ENCODE measurements around the gene CNOT11. TPM values are rescaled to one million over a fixed set of nuclear protein-coding genes. Genes with fewer than 3 reads are reported as not detected.

Gene CNOT11
- total RNA-seq, 1 donor from 2014 or later, result 33.8 TPM

DNA sequence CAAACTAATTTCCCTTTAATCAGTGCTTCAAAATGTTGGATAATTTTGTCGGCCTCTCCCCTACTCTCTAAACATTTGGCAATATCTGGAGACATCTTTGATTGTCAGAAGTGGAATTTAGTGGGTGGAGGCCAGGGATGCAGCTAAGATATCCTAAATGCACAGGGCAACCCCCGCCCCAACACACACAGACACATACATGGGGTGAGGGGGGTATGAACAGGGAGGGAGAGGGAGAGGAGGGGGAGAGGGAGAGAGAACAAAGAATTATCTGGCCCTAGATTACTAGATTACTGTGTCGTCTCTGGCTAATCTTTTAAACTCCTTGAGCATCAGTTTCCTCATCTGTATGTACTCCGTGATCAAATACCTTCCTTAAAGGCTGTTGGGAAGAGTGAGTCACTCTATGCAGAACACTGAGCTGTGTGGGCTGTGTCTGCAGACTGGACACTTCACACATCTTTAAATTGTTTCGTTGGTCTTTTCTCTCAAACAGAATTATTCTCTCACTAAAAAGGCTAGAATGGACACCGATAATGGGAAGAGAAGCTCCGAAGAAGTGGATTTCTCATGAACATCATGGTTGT is 52.9 kb downstream of the CNOT11 start:
- H3K36me3 ChIP-seq, result no peaks in the 10 kb centered on the region
- TF ChIP-seq, protein P1, sequence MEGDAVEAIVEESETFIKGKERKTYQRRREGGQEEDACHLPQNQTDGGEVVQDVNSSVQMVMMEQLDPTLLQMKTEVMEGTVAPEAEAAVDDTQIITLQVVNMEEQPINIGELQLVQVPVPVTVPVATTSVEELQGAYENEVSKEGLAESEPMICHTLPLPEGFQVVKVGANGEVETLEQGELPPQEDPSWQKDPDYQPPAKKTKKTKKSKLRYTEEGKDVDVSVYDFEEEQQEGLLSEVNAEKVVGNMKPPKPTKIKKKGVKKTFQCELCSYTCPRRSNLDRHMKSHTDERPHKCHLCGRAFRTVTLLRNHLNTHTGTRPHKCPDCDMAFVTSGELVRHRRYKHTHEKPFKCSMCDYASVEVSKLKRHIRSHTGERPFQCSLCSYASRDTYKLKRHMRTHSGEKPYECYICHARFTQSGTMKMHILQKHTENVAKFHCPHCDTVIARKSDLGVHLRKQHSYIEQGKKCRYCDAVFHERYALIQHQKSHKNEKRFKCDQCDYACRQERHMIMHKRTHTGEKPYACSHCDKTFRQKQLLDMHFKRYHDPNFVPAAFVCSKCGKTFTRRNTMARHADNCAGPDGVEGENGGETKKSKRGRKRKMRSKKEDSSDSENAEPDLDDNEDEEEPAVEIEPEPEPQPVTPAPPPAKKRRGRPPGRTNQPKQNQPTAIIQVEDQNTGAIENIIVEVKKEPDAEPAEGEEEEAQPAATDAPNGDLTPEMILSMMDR (IDR thresholded peaks at IDR 0.05; ENCODE audit: borderline replicate concordance), result no peak
- H3K4me1 ChIP-seq, result peaks cover 84% of the 10 kb centered on the region
- no peak overlapping the region for H3K27ac ChIP-seq (replicated peaks)
- no peaks in the 10 kb centered on the region for H3K9me3 ChIP-seq (replicated peaks)
- H3K27me3 ChIP-seq (ENCODE audit: low read depth), result no peaks in the 10 kb centered on the region
- H3K4me3 ChIP-seq, result peak overlapping the region; percentile 96
- no peak for DNase-seq
- intact Hi-C loops (cut with micrococcal nuclease), result no loop called here

DNA sequence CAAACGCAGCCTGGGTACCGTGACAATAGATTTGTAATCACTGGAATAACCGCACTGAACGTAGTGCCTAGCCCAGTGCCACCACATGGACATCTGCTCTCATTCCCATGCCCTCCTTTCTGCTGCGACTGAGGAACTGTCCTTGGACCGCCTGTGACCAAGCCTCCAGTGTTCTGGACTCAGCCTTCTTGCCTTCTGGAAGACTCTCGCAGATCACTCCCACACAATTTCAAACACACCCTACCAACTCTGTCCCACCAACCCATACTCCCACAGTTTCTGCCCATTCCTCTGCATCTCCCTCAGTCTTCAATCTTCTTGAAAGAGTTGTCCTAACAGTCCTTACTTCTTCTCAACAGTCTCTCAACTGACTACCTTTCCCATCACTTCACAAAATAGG is 53.7 kb downstream of the CNOT11 start:
- H3K4me1 ChIP-seq, result peaks cover 76% of the 10 kb centered on the region
- TF ChIP-seq, protein P1 (IDR thresholded peaks at IDR 0.05; ENCODE audit: borderline replicate concordance), result no peak
- no peaks in the 10 kb centered on the region for H3K36me3 ChIP-seq
- no peaks in the 10 kb centered on the region for H3K27me3 ChIP-seq (ENCODE audit: low read depth)
- H3K9me3 ChIP-seq (replicated peaks), result no peaks in the 10 kb centered on the region
- H3K27ac ChIP-seq (replicated peaks), result peak overlapping the region; percentile 92
- H3K4me3 ChIP-seq, result peak overlapping the region; percentile 96
- intact Hi-C loops (cut with micrococcal nuclease), result no loop called here
- DNase-seq, result no peak

DNA sequence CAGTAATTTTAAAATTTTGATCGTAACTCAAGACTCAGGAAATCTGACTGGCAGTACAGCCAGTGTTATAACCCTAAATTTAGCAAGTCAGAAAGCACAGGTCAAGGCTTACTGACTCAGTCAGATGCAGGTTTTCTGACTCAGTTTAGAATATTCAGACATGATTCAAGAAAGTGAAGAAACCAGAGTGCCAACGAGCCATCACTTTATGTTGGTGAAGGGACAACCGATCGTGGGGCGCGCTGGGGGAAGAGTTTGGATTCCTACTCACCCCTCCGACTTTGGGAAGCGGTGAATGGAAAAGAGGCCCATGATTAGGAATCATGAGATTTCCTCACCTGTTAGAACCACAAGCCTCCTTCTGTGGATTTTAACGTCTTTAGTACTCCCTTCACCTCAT is 54.8 kb downstream of the CNOT11 start:
- H3K36me3 ChIP-seq, result no peaks in the 10 kb centered on the region
- no peaks in the 10 kb centered on the region for H3K27me3 ChIP-seq (ENCODE audit: low read depth)
- no peak for DNase-seq
- H3K9me3 ChIP-seq (replicated peaks), result no peaks in the 10 kb centered on the region
- H3K4me1 ChIP-seq, result peaks cover 65% of the 10 kb centered on the region
- H3K27ac ChIP-seq (replicated peaks), result peak overlapping the region; percentile 92
- intact Hi-C loops (cut with micrococcal nuclease), result no loop called here
- TF ChIP-seq, protein P1 (IDR thresholded peaks at IDR 0.05; ENCODE audit: borderline replicate concordance), result no peak
- peak overlapping the region; percentile 96 for H3K4me3 ChIP-seq

DNA sequence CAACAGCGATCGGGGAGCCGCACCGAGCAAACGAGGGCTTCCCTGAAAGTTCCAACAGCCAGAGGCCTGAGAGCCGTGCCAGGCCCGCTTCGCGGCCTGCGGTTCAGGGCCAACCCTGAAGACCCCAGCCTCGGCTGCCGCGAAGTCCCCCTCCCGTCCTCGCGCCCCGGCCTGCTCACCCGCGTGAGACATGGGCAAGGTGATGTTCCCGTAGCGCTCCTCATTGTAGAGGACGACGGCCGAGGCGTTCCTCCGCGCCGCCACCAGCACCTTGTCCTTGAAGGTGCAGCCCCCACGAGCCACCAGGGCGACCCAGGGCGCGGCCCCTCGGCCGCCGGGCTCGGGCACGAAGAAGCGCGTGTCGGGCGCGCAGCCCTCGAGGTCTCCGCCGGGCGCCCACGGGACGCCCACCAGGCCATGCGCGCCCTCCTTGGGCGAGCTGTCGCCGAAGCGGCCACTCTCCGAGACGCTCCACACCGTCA is 55.3 kb downstream of the CNOT11 start:
- no peak for DNase-seq
- intact Hi-C loops (cut with micrococcal nuclease), result no loop called here
- TF ChIP-seq, protein P1 (IDR thresholded peaks at IDR 0.05; ENCODE audit: borderline replicate concordance), result no peak
- no peaks in the 10 kb centered on the region for H3K9me3 ChIP-seq (replicated peaks)
- peaks cover 60% of the 10 kb centered on the region for H3K4me1 ChIP-seq
- peak overlapping the region; percentile 96 for H3K4me3 ChIP-seq
- peak overlapping the region; percentile 92 for H3K27ac ChIP-seq (replicated peaks)
- no peaks in the 10 kb centered on the region for H3K36me3 ChIP-seq
- no peaks in the 10 kb centered on the region for H3K27me3 ChIP-seq (ENCODE audit: low read depth)

DNA sequence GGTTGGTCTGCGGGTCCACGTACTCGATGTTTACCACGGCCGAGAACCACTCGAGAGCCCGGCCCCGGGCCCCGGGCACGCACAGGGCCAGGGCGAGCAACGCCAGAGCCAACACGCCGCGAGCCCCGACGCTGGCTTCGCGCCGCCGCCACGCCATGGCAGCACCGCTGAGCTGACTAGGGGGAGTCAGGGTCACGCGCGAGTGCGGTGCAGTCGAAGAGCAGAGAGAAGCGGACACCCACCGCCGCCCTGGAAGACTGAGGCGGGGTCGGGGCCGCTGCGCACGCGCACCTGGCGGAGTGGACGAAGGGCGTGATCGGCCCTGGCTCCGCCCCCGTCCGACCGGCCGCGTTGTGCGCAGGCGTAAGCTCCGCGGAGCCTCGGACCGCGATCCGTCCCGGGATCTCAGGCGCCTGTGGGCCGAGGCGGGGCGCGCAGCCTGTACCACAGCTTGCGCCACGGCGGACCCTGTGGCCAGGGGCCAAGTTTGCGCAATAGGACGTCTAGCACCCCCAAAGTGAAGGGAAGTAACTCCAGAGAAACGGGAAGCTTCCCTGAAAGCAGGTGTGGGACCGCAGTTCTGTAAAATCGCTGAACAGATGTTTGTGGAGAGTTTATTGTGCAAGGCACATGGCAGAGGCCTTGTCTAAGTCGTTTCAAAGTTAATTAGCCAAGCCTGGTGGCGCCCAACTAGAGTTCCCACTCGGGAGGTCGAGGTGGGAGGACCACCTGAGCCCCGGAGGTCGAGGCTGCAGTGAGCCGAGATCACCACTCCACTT is 55.9 kb downstream of the CNOT11 start, which contains the start of gene RNF149:
Gene RNF149 (minus strand): TSS at position 270 of the 779 bp plus-strand sequence. CDS start 113 bp downstream, at position 157.
- H3K27me3 ChIP-seq (ENCODE audit: low read depth), result no peaks in the 10 kb centered on the region
- H3K4me3 ChIP-seq, result peak within 1 kb of the TSS; percentile 96
- no peaks in the 10 kb centered on the region for H3K9me3 ChIP-seq (replicated peaks)
- TF ChIP-seq, protein P1 (IDR thresholded peaks at IDR 0.05; ENCODE audit: borderline replicate concordance), result peak; percentile 29
- peak within 1 kb of the TSS; percentile 92 for H3K27ac ChIP-seq (replicated peaks)
- no peaks in the 10 kb centered on the region for H3K36me3 ChIP-seq
- intact Hi-C loops (cut with micrococcal nuclease), result no loop called here
- DNase-seq, result peak; percentile 95
- H3K4me1 ChIP-seq, result peaks cover 54% of the 10 kb centered on the region

Measured in left ventricle myocardium inferior (tissue), 1 donor.